DND-41 (cell line): Measurements from ENCODE around the gene EXOSC10.
"Not testable (repeated sequence)": the region's sequence is repeated elsewhere in the genome, so short reads cannot be mapped to it uniquely, and the experiment has no call there.

Experiments used
- EZH2 ChIP-seq: IDR thresholded peaks from 3 replicates; pipeline ENCODE4 v1.6.1; 2012; ENCODE audit warnings: borderline replicate concordance, low read depth, mild to moderate bottlenecking, moderate library complexity, low read length, inconsistent platforms; ENCODE audit not compliant: severe bottlenecking
- TF ChIP-seq, protein P1 (sequence below): IDR thresholded peaks from 2 replicates; pipeline ENCODE4 v1.5.1; 2012; ENCODE audit warnings: borderline replicate concordance, low read length, moderate library complexity, mild to moderate bottlenecking; ENCODE audit not compliant: poor library complexity, severe bottlenecking; ENCODE audit errors: extremely low read depth

DNA sequence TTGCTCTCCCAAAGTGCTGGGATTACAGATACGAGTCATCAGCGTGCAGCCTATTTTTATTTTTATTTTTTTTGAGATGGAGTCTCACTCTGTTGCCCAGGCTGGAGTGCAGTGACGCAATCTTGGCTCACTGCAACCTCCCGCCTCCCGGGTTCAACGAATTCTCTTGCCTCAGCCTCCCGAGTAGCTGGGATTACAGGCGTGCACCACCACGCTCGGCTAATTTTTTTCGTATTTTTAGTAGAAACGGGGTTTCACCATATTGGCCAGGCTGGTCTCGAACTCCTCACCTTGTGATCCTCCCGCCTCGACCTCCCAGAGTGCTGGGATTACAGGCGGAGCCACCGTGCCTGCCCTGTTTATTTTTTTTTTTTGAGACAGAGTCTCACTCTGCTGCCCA lies 1.1 kb upstream of the EXOSC10 start:
- TF ChIP-seq, protein P1, sequence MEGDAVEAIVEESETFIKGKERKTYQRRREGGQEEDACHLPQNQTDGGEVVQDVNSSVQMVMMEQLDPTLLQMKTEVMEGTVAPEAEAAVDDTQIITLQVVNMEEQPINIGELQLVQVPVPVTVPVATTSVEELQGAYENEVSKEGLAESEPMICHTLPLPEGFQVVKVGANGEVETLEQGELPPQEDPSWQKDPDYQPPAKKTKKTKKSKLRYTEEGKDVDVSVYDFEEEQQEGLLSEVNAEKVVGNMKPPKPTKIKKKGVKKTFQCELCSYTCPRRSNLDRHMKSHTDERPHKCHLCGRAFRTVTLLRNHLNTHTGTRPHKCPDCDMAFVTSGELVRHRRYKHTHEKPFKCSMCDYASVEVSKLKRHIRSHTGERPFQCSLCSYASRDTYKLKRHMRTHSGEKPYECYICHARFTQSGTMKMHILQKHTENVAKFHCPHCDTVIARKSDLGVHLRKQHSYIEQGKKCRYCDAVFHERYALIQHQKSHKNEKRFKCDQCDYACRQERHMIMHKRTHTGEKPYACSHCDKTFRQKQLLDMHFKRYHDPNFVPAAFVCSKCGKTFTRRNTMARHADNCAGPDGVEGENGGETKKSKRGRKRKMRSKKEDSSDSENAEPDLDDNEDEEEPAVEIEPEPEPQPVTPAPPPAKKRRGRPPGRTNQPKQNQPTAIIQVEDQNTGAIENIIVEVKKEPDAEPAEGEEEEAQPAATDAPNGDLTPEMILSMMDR, result not testable (repeated sequence)
- TF ChIP-seq EZH2, result not testable (repeated sequence)
